ENCODE data around the gene PES1. TPM values are rescaled to one million over a fixed set of nuclear protein-coding genes. Genes with fewer than 3 reads are reported as not detected.
A peak's percentile ranks its signal among the peaks of the same experiment; 100 is the strongest.

The PES1 gene
- total and polyA plus RNA-seq, 2 donors (not counting 3 experiments of a cell fraction or from before 2014, with no cell fraction given), result 110 to 135 TPM

GRCh38 chr22:30635273-30636225, 43.8 kb upstream of the PES1 start, which contains the start of gene SLC35E4:
SLC35E4 (plus strand) TSS chr22:30635781; CDS start chr22:30636451, 670 bp downstream.
- peak within 1 kb of the TSS; percentile 93 for H3K27ac ChIP-seq (ENCODE audit: insufficient read depth, low read depth, low read length)
- TSS peak; percentile 42 for BruUV-seq (replicated peaks)
- POLR2A ChIA-PET, result interaction anchor here (0.6 to 1.6 kb wide), 6 partner anchors 15 to 1103 kb away, joined by 3 to 9 read pairs (median 6); partner anchors contain the start of gene TCN2
- H3K4me2 ChIP-seq (ENCODE audit: insufficient read depth, low read length), result peak within 1 kb of the TSS; percentile 95
- CTCF ChIA-PET, result interaction anchor here (0.6 to 4.4 kb wide), 43 partner anchors 8 to 513 kb away, joined by 3 to 486 read pairs (median 5); partner anchors contain the start of genes DUSP18, OSBP2, PES1 and TCN2
- FAIRE-seq, result no peak
- dilution Hi-C loops (cut with MboI; ENCODE audit: extremely low pct_ligation_motif_present, low sequenced_read_pairs) (no loop called here), intact Hi-C loops (cut with micrococcal nuclease) (loop anchor here (1.0 to 2.0 kb wide), 6 partner anchors 14 to 447 kb away; partner anchors contain the start of genes DUSP18 and OSBP2)
- peak within 1 kb of the TSS; percentile 73 for H2AFZ ChIP-seq (ENCODE audit: low read depth, low read length)
- peak within 1 kb of the TSS; percentile 79 for H3K9ac ChIP-seq (replicated peaks; ENCODE audit: extremely low read depth, insufficient read depth, low read length)
- peak within 1 kb of the TSS; percentile 52 to 85 (median 68) for H3K4me3 ChIP-seq (replicated peaks in 1 of 3; ENCODE audit: insufficient read depth in 1 of 3, low read depth in 1 of 3, low read length in 3 of 3)
- H3K9me3 ChIP-seq (replicated peaks; ENCODE audit: control insufficient read depth, insufficient read depth, low read length), result no peaks in the 10 kb centered on the region
- no peaks in the 10 kb centered on the region for H4K20me1 ChIP-seq (replicated peaks; ENCODE audit: control insufficient read depth, extremely low read depth, insufficient read depth, low read length)
- H3K9me1 ChIP-seq (replicated peaks; ENCODE audit: control insufficient read depth, extremely low read depth, insufficient read depth, low read length), result no peaks in the 10 kb centered on the region
- H3K36me3 ChIP-seq (ENCODE audit: control insufficient read depth in 2 of 2, extremely low read depth in 1 of 2, insufficient read depth in 2 of 2, low read length in 2 of 2), result no peaks in the 10 kb centered on the region
- H3K27me3 ChIP-seq (ENCODE audit: control insufficient read depth in 2 of 2, insufficient read depth in 2 of 2, low read length in 2 of 2), result no peaks in the 10 kb centered on the region
- DNase-seq (ENCODE audit: low read depth, low spot score), result peak; percentile 88
- H3K79me2 ChIP-seq (ENCODE audit: control insufficient read depth, insufficient read depth, low read length), result peaks cover 37% of the 10 kb centered on the region
- H3K4me1 ChIP-seq (ENCODE audit: control insufficient read depth, extremely low read depth, insufficient read depth, low read length), result peaks cover 31% of the 10 kb centered on the region
- TF ChIP-seq POLR2AphosphoS5 (IDR thresholded peaks at IDR 0.05; ENCODE audit: insufficient read depth, low read depth, low read length), result peak; percentile 84
- TF ChIP-seq MAX (IDR thresholded peaks at IDR 0.05; ENCODE audit: insufficient read depth, insufficient read length), result no peak
- peak; percentile 90 for TF ChIP-seq POLR2A (IDR thresholded peaks at IDR 0.05; ENCODE audit: low read depth, low read length)
- TF ChIP-seq CTCF (IDR thresholded peaks at IDR 0.05; ENCODE audit: extremely low read depth in 1 of 2, insufficient read depth in 1 of 2, low read depth in 1 of 2, low read length in 2 of 2), result peak; percentile 26 to 61

All from endothelial cell of umbilical vein (primary cell).